ENCODE measurements around the gene COL4A2.

The COL4A2 gene

GRCh38 chr13:110414931-110415330 lies 107.8 kb downstream of the COL4A2 start:
- ATAC-seq (replicated peaks) (no peak), DNase-seq (no peak)
- H3K27me3 Mint-ChIP-seq: peaks cover 32 to 86% of the 10 kb centered on the region in 2 donors
- no peaks in the 10 kb centered on the region for H3K9me3 Mint-ChIP-seq
- H3K4me1 Mint-ChIP-seq (ENCODE audit: low read depth in 2 of 2): no peaks in the 10 kb centered on the region
- peaks cover 4% of the 10 kb centered on the region for H3K36me3 Mint-ChIP-seq (ENCODE audit: insufficient read depth)
- no peak overlapping the region for H3K27ac Mint-ChIP-seq
- no peak overlapping the region for H3K4me3 Mint-ChIP-seq

DNA sequence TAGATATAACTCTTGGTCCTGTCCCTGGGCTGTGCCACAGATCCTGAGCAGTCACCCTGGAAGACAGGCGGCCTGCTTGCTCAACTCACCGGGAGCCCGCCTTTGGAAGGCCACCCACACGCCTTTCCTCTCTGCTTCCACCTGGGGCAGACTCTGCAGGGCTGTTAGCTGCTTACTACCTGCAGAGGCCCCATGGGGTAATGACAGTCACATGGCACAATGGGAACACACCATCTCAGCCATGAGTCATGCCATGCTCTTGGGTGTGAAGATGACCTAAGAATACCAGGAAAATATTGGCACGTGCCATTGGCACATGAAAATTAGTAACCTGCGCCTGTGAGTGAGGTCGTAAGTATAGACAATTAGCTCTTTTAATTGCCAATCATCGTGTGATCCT lies 108.6 kb downstream of the COL4A2 start:
- no peak for ATAC-seq (replicated peaks)
- Mint-ChIP-seq H3K27ac (no peak overlapping the region), H3K36me3 (ENCODE audit: insufficient read depth) (peaks cover 4% of the 10 kb centered on the region), H3K4me1 (ENCODE audit: low read depth in 2 of 2) (no peaks in the 10 kb centered on the region), H3K27me3 (peaks cover 34 to 86% of the 10 kb centered on the region in 2 donors), H3K9me3 (no peaks in the 10 kb centered on the region), H3K4me3 (no peak overlapping the region)
- DNase-seq: no peak

- peaks cover 4% of the 10 kb centered on the region for H3K36me3 Mint-ChIP-seq (ENCODE audit: insufficient read depth)
These were observed 109.3 kb downstream of the COL4A2 start for GRCh38 chr13:110416131-110417025.

GRCh38 chr13:110418944-110419343 lies 111.9 kb downstream of the COL4A2 start:
- no peak overlapping the region for H3K4me3 Mint-ChIP-seq
- no peak overlapping the region for H3K27ac Mint-ChIP-seq
- DNase-seq (no peak), ATAC-seq (replicated peaks) (no peak)
- peaks cover 47 to 92% of the 10 kb centered on the region in 2 donors for H3K27me3 Mint-ChIP-seq
- peaks cover 0 to 7% of the 10 kb centered on the region in 2 donors for H3K4me1 Mint-ChIP-seq (ENCODE audit: low read depth in 2 of 2)
- H3K36me3 Mint-ChIP-seq (ENCODE audit: insufficient read depth): peaks cover 4% of the 10 kb centered on the region
- H3K9me3 Mint-ChIP-seq: no peaks in the 10 kb centered on the region

More at GRCh38 chr13:110416131-110417025, 109.3 kb downstream of the COL4A2 start:
- DNase-seq: no peak
- H3K27ac Mint-ChIP-seq: no peak overlapping the region
- no peaks in the 10 kb centered on the region for H3K9me3 Mint-ChIP-seq
- H3K4me1 Mint-ChIP-seq (ENCODE audit: low read depth in 2 of 2): peaks cover 0 to 3% of the 10 kb centered on the region in 2 donors
- peaks cover 34 to 86% of the 10 kb centered on the region in 2 donors for H3K27me3 Mint-ChIP-seq
- H3K4me3 Mint-ChIP-seq: no peak overlapping the region
- no peak for ATAC-seq (replicated peaks)

GRCh38 chr13:110419381-110419791 lies 112.3 kb downstream of the COL4A2 start:
- Mint-ChIP-seq H3K4me3 (no peak overlapping the region), H3K27ac (no peak overlapping the region), H3K36me3 (ENCODE audit: insufficient read depth) (peaks cover 4% of the 10 kb centered on the region), H3K27me3 (peaks cover 49 to 91% of the 10 kb centered on the region in 2 donors), H3K9me3 (no peaks in the 10 kb centered on the region), H3K4me1 (ENCODE audit: low read depth in 2 of 2) (peaks cover 0 to 7% of the 10 kb centered on the region in 2 donors)
- DNase-seq: no peak
- ATAC-seq (replicated peaks): no peak

GRCh38 chr13:110419946-110420345 lies 112.9 kb downstream of the COL4A2 start:
- peaks cover 4% of the 10 kb centered on the region for H3K36me3 Mint-ChIP-seq (ENCODE audit: insufficient read depth)
- H3K27me3 Mint-ChIP-seq: peaks cover 46 to 92% of the 10 kb centered on the region in 2 donors
- DNase-seq (no peak), ATAC-seq (replicated peaks) (no peak)
- peaks cover 0 to 7% of the 10 kb centered on the region in 2 donors for H3K4me1 Mint-ChIP-seq (ENCODE audit: low read depth in 2 of 2)
- no peaks in the 10 kb centered on the region for H3K9me3 Mint-ChIP-seq
- no peak overlapping the region for H3K4me3 Mint-ChIP-seq
- no peak overlapping the region for H3K27ac Mint-ChIP-seq

GRCh38 chr13:110420626-110421025 lies 113.5 kb downstream of the COL4A2 start:
- no peak for DNase-seq
- Mint-ChIP-seq H3K4me1 (ENCODE audit: low read depth in 2 of 2) (peaks cover 0 to 7% of the 10 kb centered on the region in 2 donors), H3K4me3 (no peak overlapping the region), H3K36me3 (ENCODE audit: insufficient read depth) (peaks cover 4% of the 10 kb centered on the region), H3K27ac (no peak overlapping the region), H3K27me3 (peaks cover 50 to 95% of the 10 kb centered on the region in 2 donors), H3K9me3 (no peaks in the 10 kb centered on the region)
- no peak for ATAC-seq (replicated peaks)

DNA sequence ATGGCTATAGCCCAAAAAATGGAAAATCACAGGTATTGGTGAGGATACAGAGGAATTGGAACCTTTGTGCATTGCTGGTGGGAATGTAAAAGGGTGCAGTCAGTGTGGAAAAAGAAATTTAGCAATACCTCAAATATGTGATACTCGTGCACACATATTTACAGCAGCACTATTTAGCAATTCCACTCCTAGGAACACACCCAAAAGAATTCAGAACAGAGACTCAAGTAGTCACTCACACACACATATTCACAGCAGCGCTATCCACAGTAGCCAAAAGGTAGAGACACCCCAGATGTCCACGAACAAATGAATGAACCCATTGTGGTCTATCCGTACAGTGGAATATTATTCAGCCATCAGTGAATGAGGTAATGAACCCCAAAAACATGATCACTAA lies 114.0 kb downstream of the COL4A2 start:
- H3K4me3 Mint-ChIP-seq: no peak overlapping the region
- peaks cover 0 to 7% of the 10 kb centered on the region in 2 donors for H3K4me1 Mint-ChIP-seq (ENCODE audit: low read depth in 2 of 2)
- H3K27me3 Mint-ChIP-seq: peaks cover 54 to 95% of the 10 kb centered on the region in 2 donors
- no peak for DNase-seq
- no peak for ATAC-seq (replicated peaks)
- no peak overlapping the region for H3K27ac Mint-ChIP-seq
- no peaks in the 10 kb centered on the region for H3K9me3 Mint-ChIP-seq
- H3K36me3 Mint-ChIP-seq (ENCODE audit: insufficient read depth): peaks cover 4% of the 10 kb centered on the region

GRCh38 chr13:110421696-110422385 lies 114.8 kb downstream of the COL4A2 start:
- H3K4me3 Mint-ChIP-seq: no peak overlapping the region
- peaks cover 0 to 7% of the 10 kb centered on the region in 2 donors for H3K4me1 Mint-ChIP-seq (ENCODE audit: low read depth in 2 of 2)
- peaks cover 61 to 96% of the 10 kb centered on the region in 2 donors for H3K27me3 Mint-ChIP-seq
- H3K9me3 Mint-ChIP-seq: no peaks in the 10 kb centered on the region
- peaks cover 4% of the 10 kb centered on the region for H3K36me3 Mint-ChIP-seq (ENCODE audit: insufficient read depth)
- no peak overlapping the region for H3K27ac Mint-ChIP-seq
- DNase-seq (no peak), ATAC-seq (replicated peaks) (no peak)

GRCh38 chr13:110422913-110423688 lies 116.0 kb downstream of the COL4A2 start:
- no peak for ATAC-seq (replicated peaks)
- Mint-ChIP-seq H3K27me3 (peaks cover 64 to 88% of the 10 kb centered on the region in 2 donors), H3K27ac (no peak overlapping the region), H3K4me3 (no peak overlapping the region), H3K9me3 (no peaks in the 10 kb centered on the region), H3K36me3 (ENCODE audit: insufficient read depth) (peaks cover 4% of the 10 kb centered on the region), H3K4me1 (ENCODE audit: low read depth in 2 of 2) (peaks cover 0 to 7% of the 10 kb centered on the region in 2 donors)
- DNase-seq: no peak

DNA sequence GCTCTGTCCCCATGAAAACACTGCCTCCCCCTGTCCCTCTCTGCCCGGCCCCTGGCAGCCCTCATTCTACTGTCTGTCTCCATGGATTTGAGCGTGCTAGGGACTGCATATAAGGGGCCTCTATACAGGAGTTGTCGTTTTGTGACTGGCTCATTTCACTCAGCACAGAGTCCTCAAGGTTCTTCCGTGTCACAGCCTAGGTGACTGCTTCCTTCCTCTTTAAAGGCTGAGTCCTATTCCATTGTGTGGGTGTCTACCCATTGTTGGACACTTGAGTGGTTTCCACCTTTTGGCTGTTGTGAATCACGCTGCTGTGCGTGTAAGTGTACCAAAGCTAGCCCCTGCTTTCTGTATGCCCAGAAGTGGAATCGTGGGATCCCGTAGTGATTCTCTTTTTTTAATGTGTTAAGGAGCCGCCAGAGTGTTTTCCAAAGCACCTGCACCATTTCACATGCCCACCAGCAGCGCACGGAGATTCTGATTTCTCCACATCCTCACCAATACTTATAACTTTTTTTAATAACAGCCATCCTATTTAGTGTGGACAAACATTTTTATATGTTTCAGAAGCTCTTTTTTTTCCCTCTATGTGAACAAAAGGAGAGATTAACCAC lies 116.7 kb downstream of the COL4A2 start:
- Mint-ChIP-seq H3K4me3 (no peak overlapping the region), H3K27ac (no peak overlapping the region), H3K27me3 (peaks cover 68 to 88% of the 10 kb centered on the region in 2 donors), H3K9me3 (no peaks in the 10 kb centered on the region), H3K36me3 (ENCODE audit: insufficient read depth) (peaks cover 4% of the 10 kb centered on the region), H3K4me1 (ENCODE audit: low read depth in 2 of 2) (peaks cover 0 to 7% of the 10 kb centered on the region in 2 donors)
- no peak for DNase-seq
- no peak for ATAC-seq (replicated peaks)

DNA sequence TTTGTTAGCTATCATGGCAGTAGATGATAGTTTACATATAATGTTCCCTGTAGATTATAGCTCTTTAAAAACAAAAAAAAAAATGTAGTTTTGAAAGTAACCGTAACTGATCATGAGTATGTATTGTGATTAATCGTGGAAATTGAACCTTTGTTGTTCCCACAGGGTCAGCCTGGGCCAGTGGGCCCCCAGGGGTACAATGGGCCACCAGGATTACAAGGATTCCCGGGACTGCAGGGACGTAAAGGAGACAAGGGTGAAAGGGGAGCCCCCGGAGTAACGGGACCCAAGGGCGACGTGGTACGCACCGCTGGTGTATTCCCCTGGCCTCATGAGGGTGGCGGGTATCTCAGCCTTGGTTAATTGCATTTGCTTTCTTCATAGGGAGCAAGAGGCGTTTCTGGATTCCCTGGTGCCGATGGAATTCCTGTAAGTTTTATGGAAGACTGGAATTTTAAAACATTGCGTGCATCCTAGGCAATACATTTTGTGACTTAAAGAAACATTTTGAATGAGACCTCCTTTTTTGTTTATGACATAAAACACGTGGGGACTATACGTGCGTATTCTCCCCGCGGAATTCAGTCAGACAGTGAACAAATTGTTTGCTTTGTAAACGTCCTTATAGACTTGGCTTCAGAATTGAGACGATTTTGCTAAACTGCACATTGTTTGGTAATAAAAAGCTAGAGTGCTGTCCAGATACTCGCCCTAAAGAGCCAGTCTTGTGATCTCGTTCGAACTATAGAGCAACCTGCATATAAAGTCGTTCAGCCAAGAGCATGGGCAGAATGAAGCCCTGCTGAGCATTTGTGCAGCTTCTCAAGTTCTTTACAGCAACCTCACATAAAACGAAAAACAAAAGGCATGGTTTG lies 117.7 kb downstream of the COL4A2 start:
- Mint-ChIP-seq H3K27me3 (peaks cover 60 to 88% of the 10 kb centered on the region in 2 donors), H3K27ac (no peak overlapping the region), H3K9me3 (no peaks in the 10 kb centered on the region), H3K4me1 (ENCODE audit: low read depth in 2 of 2) (peaks cover 0 to 7% of the 10 kb centered on the region in 2 donors), H3K4me3 (no peak overlapping the region), H3K36me3 (ENCODE audit: insufficient read depth) (no peaks in the 10 kb centered on the region)
- ATAC-seq (replicated peaks): no peak
- DNase-seq: no peak
